ENCODE data around the gene PUS10.

- TF ChIP-seq SUZ12 (IDR thresholded peaks at IDR 0.05) (no peak), FOXM1 (IDR thresholded peaks at IDR 0.05; ENCODE audit: borderline replicate concordance) (no peak), SP1 (IDR thresholded peaks at IDR 0.05) (no peak), CTBP1 (IDR thresholded peaks at IDR 0.05; ENCODE audit: borderline replicate concordance) (no peak), ZNF384 (IDR thresholded peaks at IDR 0.05) (no peak), TARDBP (IDR thresholded peaks at IDR 0.05) (no peak), NFRKB (IDR thresholded peaks at IDR 0.05) (no peak), ELF4 (IDR thresholded peaks at IDR 0.05) (no peak)
These were observed 81.3 kb downstream of the PUS10 start for GRCh38 chr2:60936757-60937156.

All from HEK293T (cell line).